K562 (cell line): ENCODE results near the gene LMOD1. TPM values are rescaled to one million over a fixed set of nuclear protein-coding genes. Genes with fewer than 3 reads are reported as not detected.
A peak's percentile ranks its signal among the peaks of the same experiment; 100 is the strongest.

ENCODE experiments used
- DEAF1 ChIP-seq: fragments of 450-650 bp; formaldehyde crosslinking; IDR thresholded peaks from 2 replicates; pipeline ENCODE4 v1.4.0; 2020; ENCODE audit warnings: mild to moderate bottlenecking, moderate library complexity
- HBP1 ChIP-seq: fragments of 450-650 bp; formaldehyde crosslinking; IDR thresholded peaks from 2 replicates; pipeline ENCODE4 v1.4.0; 2022; ENCODE audit warnings: missing genetic modification characterization
- KDM1A ChIP-seq, 2 experiments: fragments of 450-650 bp; IDR thresholded peaks; 2 replicates each; pipeline ENCODE4 v1.6.1; 2016; ENCODE audit warnings: mild to moderate bottlenecking in 2 of 2
- NCOA6 ChIP-seq: fragments of 450-650 bp; IDR thresholded peaks from 2 replicates; pipeline ENCODE4 v1.6.1; 2017; ENCODE audit warnings: mild to moderate bottlenecking
- NFE2 ChIP-seq: IDR thresholded peaks from 2 replicates; pipeline ENCODE4 v1.6.1; 2014; ENCODE audit warnings: antibody characterized with exemption, low read depth
- NRF1 ChIP-seq, 2 experiments: fragments of 450-650 bp; IDR thresholded peaks in 1 of 2; conservative IDR thresholded peaks in 1 of 2; 2 replicates each; pipeline ENCODE4 v1.6.1; 2014; ENCODE audit warnings: mild to moderate bottlenecking in 2 of 2
- RBM14 ChIP-seq: fragments of 200-400 bp; formaldehyde crosslinking; IDR thresholded peaks from 2 replicates; pipeline ENCODE4 v1.6.1; 2018; ENCODE audit warnings: low read depth, mild to moderate bottlenecking, low read length, moderate library complexity, borderline replicate concordance; ENCODE audit not compliant: insufficient read depth
- SMAD3 ChIP-seq: fragments of 450-650 bp; formaldehyde crosslinking; conservative IDR thresholded peaks from 2 replicates; pipeline ENCODE4 v1.4.0; 2020; ENCODE audit warnings: mild to moderate bottlenecking
- SP1 ChIP-seq: sonication (generic); formaldehyde crosslinking; IDR thresholded peaks from 2 replicates; pipeline ENCODE4 v1.8.1; 2022; ENCODE audit warnings: mild to moderate bottlenecking, missing genetic modification reagents
- TCF15 ChIP-seq: fragments of 250-450 bp; sonication (Bioruptor Pico); IDR thresholded peaks from 2 replicates; pipeline ENCODE4 v1.8.0; 2022; ENCODE audit warnings: moderate library complexity, mild to moderate bottlenecking, inconsistent platforms
- TEAD1 ChIP-seq, 2 experiments: fragments of 450-650 bp in 1 of 2; sonication (generic) in 1 of 2; formaldehyde crosslinking; IDR thresholded peaks; 2 replicates each; pipeline versions ENCODE4 v1.4.0 to v1.8.0; 2020 to 2022; ENCODE audit warnings: mild to moderate bottlenecking in 2 of 2, missing genetic modification reagents in 1 of 2
- THRAP3 ChIP-seq: fragments of 450-650 bp; IDR thresholded peaks from 2 replicates; pipeline ENCODE4 v1.6.1; 2016; ENCODE audit warnings: mild to moderate bottlenecking, inconsistent platforms, borderline replicate concordance
- ZNF165 ChIP-seq: fragments of 250-450 bp; sonication (Bioruptor Pico); IDR thresholded peaks from 2 replicates; pipeline ENCODE4 v1.4.0; 2020; ENCODE audit warnings: borderline replicate concordance
- ZNF274 ChIP-seq: IDR thresholded peaks from 2 replicates; pipeline ENCODE4 v1.6.1; 2011; ENCODE audit warnings: low read depth, mild to moderate bottlenecking, low read length, moderate library complexity, borderline replicate concordance
- ZNF407 ChIP-seq: fragments of 450-650 bp; IDR thresholded peaks from 2 replicates; pipeline ENCODE4 v1.6.1; 2016; ENCODE audit warnings: low read depth
- polyA plus RNA-seq, 8 experiments: library from polyadenylated mRNA; depleted of rRNA in 4 of 8; stranded (reverse) in 5 of 8; unstranded in 3 of 8; fragments of >200 nt; fragmentation: Nextera tagmentation in 2 of 8; fragmentation: Illumina TruSeq in 1 of 8; extraction: Ambion mirVana in 2 of 8; extraction: Trizol in 1 of 8; gene quantifications; 2 replicates each; pipeline versions ENCODE4 v1.2.1 to v1.2.3, GENCODE V29; 2011 to 2014; ENCODE audit warnings: inconsistent platforms in 1 of 8, missing spikeins in 1 of 8
- total RNA-seq, 7 experiments: library from RNA; depleted of rRNA in 6 of 7; stranded (reverse); fragments of >200 nt in 6 of 7; fragmentation: Illumina TruSeq in 2 of 7; extraction: Trizol in 2 of 7; gene quantifications; 2 replicates each; pipeline versions ENCODE4 v1.2.1 to v1.2.3, GENCODE V29; 2011 to 2021; ENCODE audit warnings: low replicate concordance in 1 of 7

The LMOD1 gene
- total and polyA plus RNA-seq, 9 of the 15 experiments (the other 6 are each of a cell fraction or from before 2014, with no cell fraction given) = 0.03 to 0.54 (median 0.38) TPM; not detected in 1

GRCh38 chr1:201954263-201955008 lies 8.1 kb upstream of the LMOD1 start (continued):
- TF ChIP-seq TCF15 (no peak), THRAP3 (0 out of 2 replicates have a peak, but pooled peaks have one; percentile 39), NFE2 (no peak), NCOA6 (0 out of 2 replicates have a peak, but pooled peaks have one; percentile 19), SP1 (CRISPR knock-in tag) (no peak), RBM14 (no peak), KDM1A (IDR thresholded peaks at IDR 0.05) (peak; percentile 69 to 78; a peak in 3 of 4 replicates), ZNF165 (CRISPR knock-in tag) (no peak), TEAD1 (CRISPR knock-in tag; IDR thresholded peaks at IDR 0.05) (peak in 1 of 2 experiments; percentile 55; a peak in 1 of 4 replicates), SMAD3 (no peak), HBP1 (CRISPR knock-in tag) (no peak), ZNF407 (no peak; the same call in 1 of the 2 replicates), ZNF274 (no peak), NRF1 (conservative IDR thresholded peaks at IDR 0.05 in 1 of 2, IDR thresholded peaks at IDR 0.05 in 1 of 2) (no peak), DEAF1 (no peak)
